GM18519 (cell line): Measurements from ENCODE around the gene ZNF718.
A peak's percentile ranks its signal among the peaks of the same experiment; 100 is the strongest.
"Not testable (repeated sequence)": the region's sequence is repeated elsewhere in the genome, so short reads cannot be mapped to it uniquely, and the experiment has no call there.

Experiments used
- ATAC-seq: cut with Tn5 transposase; IDR thresholded peaks from one replicate; pipeline ENCODE4 v1.9.1; 2021; ENCODE audit warnings: mild to moderate bottlenecking, moderate library complexity; ENCODE audit not compliant: unreplicated experiment, low FRiP score

The ZNF718 gene

DNA sequence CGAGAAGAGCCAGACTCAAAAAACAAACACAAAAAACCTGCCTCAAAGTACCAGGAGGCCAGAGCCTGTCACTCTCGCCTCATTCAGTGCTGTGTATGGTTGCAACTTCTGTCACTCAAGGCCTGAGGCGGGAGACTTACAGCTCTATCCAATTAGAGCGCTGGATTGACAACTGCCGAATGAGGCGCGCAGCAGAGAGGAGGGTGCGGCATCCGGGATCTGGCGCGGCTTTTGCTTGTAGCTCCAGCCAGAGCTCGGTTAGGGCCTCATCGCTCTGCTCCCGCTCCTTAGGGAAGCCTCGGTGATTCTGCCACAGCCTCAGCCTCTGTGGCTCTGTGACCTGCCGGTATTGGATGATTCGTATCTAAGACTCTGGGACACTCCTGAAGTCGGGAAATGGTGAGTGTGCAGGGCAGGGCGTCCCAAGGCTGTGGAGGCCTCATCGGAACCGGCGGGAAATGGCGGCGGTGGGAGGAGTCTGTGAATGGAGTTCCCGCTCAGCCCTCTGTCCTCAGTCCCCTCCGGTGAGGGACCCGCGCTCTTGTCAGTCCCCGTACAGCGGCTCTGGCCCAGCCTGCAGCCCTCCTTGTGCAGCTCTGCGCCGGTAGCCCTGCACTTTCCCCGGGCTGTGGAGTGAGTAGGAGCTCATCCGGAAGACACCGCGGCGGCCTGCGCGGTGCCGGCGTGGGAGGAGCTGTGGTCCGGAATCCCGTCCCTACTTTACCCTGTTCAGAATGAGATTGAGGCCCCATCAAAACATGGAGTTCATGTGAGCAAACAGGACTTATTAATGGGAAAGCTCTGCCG, at the start of gene ZNF718:
Gene ZNF718 (plus strand): TSS at position 227 of the 807 bp plus-strand sequence. CDS start 170 bp downstream, at position 397.
- ATAC-seq, result peak; percentile 100

DNA sequence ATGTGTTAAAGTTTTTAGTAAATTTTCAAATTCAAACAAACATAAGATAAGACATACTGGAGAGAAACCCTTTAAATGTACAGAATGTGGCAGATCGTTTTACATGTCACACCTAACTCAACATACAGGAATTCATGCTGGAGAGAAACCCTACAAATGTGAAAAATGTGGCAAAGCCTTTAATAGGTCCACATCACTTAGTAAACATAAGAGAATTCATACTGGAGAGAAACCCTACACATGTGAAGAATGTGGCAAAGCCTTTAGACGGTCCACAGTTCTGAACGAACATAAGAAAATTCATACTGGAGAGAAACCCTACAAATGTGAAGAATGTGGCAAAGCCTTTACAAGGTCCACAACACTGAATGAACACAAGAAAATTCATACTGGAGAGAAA, 38.4 kb upstream of the ZNF718 start:
- no peak for ATAC-seq

DNA sequence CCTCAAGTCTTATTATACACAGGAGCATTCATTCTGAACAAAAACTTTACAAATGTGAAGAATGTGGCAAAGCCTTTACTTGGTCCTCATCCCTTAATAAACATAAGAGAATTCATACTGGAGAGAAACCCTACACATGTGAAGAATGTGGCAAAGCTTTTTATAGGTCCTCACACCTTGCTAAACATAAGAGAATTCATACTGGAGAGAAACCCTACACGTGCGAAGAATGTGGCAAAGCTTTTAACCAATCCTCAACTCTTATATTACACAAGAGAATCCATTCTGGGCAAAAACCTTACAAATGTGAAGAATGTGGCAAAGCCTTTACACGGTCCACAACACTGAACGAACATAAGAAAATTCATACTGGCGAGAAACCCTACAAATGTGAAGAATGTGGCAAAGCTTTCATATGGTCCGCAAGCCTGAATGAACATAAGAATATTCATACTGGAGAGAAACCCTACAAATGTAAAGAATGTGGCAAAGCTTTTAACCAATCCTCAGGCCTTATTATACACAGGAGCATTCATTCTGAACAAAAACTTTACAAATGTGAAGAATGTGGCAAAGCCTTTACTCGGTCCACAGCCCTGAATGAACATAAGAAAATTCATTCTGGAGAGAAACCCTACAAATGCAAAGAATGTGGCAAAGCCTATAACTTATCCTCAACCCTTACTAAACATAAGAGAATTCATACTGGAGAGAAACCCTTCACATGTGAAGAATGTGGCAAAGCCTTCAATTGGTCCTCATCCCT, 37.6 kb upstream of the ZNF718 start:
- ATAC-seq, result not testable (repeated sequence)

DNA sequence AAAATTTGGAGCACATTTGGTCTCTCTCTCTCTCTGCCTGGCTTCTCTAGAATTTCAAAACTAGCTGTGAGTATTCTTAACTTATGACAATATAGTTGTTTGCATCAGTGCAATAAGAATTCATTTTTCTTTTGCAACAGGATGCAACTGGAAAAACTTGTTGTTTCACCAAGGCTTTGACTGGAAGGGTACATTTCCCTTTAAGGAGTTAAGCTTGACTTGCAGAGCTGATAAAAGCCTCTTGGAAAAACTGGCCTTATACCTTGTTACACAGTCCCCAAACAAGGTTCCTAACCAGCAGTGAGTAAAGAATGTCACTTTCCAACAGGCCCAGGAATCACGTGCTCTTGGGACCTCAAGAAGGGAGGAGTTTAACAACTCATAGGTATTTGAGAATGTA, 25.9 kb upstream of the ZNF718 start:
- no peak for ATAC-seq

DNA sequence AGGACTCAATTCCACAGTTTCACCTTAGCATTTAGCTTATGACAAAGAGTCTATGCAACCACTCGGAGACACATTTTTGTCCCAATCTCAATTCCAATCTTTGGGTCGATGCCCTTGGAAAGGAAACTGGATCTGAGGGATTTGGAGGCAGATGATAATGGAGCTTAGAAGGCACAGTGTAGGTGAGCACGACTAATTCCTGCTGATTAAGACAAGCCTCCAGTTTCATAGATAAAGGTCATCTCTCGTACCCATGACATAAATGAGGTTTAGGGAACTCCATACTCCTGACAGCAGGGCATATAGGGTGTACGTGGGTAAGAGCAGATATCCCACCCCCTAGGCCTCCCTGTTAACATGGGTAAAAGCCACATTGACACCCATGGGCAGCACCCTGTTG, 24.4 kb upstream of the ZNF718 start:
- no peak for ATAC-seq

DNA sequence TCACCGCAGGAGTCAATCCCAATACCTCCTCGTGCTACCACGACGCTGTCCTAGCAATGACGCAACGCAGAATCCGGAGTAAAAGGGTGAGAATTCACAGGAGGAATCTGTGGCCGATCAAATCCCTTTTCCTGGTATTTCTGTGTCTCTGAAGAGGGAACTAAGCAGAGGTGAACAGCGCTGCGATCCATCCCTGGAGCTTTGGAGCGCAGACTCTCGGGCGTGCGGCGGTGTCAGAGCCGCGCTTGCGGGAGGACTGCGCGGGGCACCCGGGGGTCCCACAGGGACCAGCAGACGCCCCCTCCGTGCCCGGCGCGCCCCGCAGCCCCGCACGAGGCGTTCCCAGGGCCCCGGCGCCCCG, 17.2 kb upstream of the ZNF718 start:
- no peak for ATAC-seq

DNA sequence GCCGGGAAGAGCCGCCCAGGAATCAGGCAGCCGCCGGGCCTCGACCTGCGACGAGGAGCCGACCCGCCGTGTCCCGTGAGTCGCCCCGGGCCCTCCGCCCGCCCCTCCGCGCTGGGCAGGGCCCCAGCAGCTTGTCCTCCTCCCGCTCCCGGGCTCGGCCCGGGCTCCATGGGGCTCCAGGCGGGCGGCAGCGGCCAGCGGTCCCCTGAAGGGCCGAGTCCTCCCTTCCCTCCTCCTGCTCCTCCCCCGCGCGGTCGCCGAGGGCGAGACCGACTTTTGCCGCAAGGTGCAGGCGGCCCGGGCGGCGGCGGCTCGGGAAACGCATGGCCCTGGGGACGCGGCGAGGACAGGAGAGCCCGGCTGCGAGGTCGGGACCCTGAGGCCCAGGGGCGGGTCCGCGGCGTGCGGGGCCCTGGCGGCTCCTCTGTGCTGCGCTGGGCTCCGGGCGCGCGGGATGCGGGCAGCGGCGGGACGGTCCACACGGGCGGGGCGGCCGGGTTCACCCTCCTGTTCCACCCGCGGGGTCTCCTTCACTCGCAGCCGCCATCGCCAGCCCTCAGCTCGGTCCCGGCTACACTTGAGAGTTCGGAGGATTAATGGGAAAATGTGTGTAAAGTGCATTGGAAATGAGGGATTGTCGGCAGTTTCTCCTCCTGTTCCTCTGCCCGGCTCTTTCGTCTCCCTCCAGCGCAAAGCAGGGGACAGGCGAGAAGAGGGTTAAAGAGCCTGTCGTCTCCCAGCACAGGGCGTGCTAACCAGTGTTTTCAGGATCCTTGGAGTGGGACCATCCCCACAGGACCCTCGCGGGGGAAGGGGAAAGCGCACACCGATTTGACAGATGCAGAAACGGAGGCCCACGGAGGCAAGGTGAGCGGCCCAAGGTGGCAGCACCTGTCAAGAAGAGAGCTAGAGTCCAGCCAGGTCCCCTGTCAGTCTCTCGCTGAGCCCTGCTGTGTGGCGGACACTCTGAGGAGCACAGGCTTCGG, 16.6 kb upstream of the ZNF718 start:
- no peak for ATAC-seq

DNA sequence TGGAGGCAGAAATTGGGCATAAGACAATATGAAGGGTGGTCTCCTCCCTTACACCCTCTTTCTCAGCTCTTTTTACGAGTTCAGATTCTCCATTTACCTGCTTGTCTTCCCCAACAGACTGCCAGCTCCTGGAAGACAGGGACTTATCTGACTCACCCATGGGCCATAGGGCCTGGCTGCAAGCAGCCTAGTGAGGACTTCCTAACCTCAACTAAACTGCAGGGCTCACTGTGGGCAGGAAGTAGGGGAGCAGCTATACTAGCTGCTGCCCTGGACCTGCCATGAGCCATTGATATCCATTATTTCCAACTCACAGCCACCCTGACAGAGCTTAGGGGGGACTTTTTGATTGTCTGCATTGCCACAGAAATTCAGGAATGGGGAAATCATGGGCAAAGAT, 11.5 kb upstream of the ZNF718 start:
- ATAC-seq, result no peak

DNA sequence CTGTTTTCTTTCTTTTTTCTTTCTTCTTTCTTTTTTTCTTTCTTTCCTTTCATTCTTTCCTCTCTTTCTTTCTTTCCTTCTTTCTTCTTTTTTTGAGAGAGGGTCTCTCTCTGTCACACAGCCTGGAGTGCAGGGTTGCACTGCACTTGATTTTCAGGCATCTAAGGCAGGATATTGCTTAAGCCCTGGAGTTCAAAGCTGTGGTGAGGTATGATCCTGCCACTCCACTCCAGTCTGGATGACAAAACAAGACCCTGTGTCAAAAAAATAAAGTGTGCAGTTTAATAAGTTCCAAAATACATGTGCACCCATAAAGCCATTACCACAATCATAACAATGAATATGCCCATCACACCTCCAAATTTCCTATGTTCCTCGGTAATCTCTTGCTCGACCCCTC, 10.6 kb upstream of the ZNF718 start:
- ATAC-seq, result no peak

DNA sequence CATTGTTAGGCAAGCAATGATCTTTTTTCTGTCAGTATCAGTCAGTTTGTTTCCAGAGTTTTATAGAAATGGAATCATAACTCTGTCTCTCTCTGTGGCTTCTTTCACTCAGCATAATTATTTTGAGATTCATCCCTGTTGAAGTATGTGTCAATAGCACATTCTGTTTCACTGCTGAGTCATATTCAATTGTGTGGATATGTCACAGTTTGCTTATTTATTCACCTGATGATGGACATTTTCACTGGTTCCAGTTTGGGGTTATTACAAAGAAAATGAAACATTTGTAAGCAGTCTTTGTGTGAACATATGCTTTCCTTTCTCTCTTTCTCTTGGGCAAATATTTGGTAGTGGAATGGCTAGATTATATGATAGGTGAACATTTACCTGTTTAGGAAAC, 10.2 kb upstream of the ZNF718 start:
- no peak for ATAC-seq

DNA sequence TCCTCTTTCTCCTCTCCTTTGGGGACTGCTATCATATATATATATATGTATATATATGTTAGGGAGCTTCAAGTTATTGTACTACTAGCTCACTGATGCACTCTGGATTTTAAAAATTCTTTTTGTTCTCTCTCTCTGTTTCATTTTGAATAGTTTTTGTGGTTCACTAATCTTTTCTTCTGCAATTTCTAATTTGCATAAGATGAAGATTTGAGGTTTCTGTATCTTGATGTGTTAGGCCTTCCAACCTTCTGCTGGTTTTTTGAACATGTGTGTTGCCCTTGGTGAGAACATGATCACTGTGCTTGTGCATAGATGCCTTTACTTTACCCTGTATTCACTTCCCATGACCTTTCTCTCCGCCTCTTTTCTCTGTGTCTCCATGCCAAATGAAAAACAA, 7.8 kb upstream of the ZNF718 start:
- no peak for ATAC-seq

DNA sequence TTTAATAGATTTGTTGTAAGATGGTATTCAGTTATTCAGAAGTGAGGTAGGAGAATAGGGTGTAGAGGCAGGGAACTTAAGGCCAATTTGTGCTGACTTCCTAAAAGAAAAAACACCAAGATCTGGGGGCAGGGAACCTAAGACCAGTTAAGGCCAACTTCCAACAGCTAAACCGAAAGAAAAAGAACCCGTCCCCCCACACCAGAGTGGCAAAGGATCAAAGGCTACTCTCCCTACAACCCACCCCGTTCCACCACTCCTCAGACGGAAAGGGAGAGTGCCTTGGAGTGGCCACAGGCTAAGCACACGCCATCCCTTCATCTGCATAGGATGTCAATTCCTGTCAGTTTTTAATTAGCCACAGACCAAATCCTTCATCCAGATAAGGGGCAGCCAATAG, 3.7 kb upstream of the ZNF718 start:
- ATAC-seq, result no peak

DNA sequence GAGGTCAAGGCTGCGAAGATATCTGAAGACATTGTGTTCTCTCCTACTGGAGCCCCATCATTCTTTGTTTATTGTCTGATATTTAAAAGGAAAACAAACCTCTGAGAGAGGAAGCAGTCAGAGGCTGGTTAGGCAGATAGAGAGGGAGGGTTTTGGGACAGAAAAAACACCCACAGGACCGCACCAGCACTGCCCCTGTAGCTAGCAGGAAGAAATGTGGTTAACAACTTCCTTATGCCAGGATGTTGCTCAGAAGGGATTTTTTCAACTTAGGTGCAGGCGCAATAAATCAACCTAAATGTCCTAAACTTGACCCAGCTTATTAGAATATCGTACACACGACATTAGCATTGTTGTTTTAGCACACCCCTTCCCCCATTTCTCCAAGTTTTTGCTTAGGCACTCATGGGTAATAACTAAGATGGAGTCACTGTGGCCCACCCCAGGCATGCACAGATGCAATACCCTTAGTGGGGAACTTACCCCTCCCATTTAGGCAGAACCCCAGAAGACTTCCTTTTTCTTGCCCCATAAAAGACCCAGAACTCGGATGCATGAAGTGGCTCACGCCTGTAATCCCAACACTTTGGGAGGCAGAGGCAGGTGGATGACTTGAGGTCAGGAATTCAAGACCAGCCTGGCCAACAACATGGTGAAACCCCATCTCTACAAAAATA, 2.8 kb upstream of the ZNF718 start:
- ATAC-seq, result no peak

DNA sequence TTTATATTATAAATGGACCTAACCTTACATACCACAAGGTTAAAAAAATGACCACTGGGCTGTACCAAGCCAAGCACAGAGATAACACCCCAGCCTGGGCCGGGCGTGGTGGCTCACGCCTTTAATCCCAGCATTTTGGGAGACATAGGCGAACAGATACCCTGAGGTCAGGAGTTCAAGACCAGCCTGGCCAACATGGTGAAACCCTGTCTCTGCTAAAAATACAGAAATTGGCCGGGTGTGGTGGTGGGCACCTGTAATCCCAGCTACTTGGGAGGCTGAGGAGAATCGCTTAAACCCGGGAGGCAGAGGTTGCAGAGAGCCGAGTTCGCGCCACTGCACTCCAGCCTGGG, 403 bp upstream of the ZNF718 start:
- not testable (repeated sequence) for ATAC-seq

DNA sequence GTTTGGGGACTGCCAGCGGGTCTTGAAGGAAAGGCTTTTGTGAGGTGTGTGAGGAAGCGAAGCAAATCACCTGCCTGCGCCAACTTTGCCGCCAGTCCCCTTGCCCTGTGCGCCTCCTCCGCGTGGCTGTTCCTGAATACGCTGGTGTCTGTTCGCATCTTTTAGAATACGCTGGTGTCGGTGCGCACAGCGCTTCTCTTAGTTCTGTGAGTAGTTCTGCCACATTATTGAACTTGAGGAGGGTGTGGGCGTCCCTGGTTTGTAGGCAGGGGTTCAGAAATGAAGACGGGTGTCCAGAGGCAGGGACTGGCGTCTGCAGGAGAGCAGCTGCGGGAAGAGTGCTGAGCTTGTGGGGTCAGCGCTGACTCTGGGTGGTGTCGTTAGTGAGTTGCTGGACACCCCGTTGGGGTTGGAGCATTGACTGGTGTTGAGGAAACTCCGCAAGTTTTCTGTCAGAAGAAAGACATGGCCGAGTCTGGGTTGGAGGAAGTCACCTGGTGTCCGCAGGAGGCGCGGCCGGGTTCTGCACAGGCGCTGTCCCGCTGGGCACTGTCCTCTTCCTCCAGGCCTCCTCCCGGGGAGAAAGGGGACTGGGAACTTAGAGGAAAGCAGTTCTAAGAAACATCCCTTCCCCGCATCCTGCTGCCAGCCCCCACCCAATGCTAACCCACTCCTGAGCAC, 930 bp downstream of the ZNF718 start:
- ATAC-seq, result no peak

DNA sequence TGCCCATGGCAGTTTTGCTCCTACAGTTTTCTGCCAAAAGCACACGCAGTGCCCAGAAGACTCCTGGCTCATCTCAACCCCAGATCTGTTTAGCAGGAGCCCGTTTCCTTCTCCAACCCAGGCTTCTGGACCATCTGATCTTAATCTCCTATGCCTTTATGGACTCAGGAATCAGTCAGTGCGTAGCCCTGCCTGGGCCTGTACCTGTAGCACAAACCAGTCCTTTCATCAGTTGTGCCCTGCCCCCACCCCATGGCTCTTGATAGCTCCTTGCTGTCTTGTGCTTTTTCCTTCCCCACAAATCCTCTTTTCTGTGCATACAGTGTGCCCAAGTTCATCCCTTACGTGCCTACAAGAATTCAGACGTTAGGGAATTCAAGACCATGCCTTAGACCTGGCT, 1.5 kb downstream of the ZNF718 start:
- ATAC-seq, result no peak

DNA sequence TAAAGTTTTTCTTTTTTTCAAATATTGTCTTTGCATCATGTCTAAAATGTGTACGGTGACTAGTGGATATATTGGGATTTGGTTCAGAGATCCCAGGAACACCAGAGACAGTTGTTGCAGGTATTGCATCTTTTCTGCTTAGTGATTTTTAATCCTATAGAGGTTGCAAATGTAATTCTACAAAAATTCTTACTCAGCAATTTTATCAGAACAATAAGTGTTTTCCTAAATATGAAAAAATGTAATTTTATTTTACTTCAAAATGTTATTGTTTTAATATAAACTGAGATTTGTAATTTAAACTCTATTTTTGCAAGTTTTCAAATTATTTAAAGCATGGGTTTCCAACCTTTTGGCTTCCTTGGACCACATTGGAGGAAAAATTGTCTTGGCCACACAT, 8.2 kb downstream of the ZNF718 start:
- no peak for ATAC-seq

DNA sequence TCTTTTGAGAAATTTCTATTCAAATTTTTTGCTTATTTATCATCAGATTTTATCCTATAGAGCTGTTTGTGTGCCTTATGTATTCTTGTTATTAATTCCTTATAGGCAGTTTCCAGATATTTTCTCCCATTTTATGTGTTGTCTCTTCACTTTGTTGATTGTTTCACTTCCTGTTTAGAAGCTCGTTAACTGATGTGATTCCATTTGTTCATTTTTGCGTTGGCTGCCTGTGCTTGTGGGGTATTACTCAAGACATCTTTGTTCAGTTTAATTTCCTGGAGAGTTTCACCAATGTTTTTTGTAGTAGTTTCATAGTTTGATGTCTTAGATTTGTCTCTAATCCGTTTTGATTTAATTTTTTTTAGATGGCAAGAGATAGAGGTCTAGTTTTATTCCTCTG, 14.6 kb downstream of the ZNF718 start:
- no peak for ATAC-seq

DNA sequence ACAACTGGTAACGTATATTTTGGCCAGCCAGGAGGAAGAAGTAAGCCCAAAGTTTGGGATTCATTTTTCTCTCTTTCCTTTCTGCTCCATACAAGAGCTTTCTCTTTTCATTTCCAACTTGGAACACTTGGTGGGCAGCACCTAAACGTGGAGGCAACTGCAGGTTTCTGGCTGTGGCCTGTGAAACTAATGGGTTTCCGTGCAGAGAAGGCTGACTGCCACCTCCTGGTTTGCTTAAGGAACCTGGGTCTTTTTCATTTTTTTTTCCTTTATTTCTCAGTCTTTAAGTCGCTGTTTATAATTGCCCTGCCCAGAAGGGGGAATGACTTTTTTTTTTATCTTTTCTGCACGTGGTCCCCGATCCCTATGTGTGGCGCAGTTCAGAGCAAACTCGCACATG, 15.4 kb downstream of the ZNF718 start:
- no peak for ATAC-seq

DNA sequence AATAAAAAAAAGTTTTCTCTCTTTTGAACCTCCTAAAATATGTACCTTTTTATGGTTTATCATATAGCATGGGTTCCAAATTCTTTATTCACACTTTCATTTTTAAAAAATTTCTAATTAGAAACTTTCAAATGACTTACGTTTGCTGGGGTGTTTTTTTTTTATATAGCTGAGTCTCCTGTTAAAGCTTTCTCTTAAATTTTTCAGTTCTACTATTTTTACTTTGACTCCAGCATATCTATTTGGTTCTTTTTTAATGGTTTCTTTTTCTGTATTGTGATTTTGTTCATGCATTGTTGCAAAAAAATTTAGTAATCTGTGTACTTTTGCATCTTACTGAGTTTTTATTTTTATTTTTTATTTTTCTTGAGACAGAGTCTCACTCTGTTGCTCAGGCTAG, 22.3 kb downstream of the ZNF718 start:
- no peak for ATAC-seq
